Natural killer cell treated with Interleukin-12 subunit alpha and Interleukin-12 subunit beta and Interleukin-15 and Interleukin-18, amount 100 ng/mL, for 72 hours (primary cell): ENCODE data around the gene CEP89. TPM values are rescaled to one million over a fixed set of nuclear protein-coding genes. Genes with fewer than 3 reads are reported as not detected.
"Not testable (repeated sequence)": the region's sequence is repeated elsewhere in the genome, so short reads cannot be mapped to it uniquely, and the experiment has no call there.

Source experiments
- ATAC-seq, 2 donors: fragments of 150-1000 bp; cut with Tn5 transposase in 1 of 2; sonication (Bioruptor Pico), chemical (Tn5 transposase) in 1 of 2; 2 replicates each; pipeline ENCODE4 v1.10.0; 2021
- DNase-seq: peaks from one replicate; pipeline ENCODE4 v3.0.0; 2022; ENCODE audit warnings: low spot score
- H3K27ac Mint-ChIP-seq, 2 donors: 1 replicate in 1 of 2; 2 replicates in 1 of 2; pipeline ENCODE4 v1.8.0; 2022; ENCODE audit warnings: mixed read lengths in 2 of 2, mild to moderate bottlenecking in 1 of 2, moderate library complexity in 1 of 2
- H3K27me3 Mint-ChIP-seq, 2 donors: 1 replicate in 1 of 2; 2 replicates in 1 of 2; pipeline ENCODE4 v1.8.0; 2022; ENCODE audit warnings: mixed read lengths in 2 of 2
- H3K36me3 Mint-ChIP-seq: one replicate; pipeline ENCODE4 v1.8.0; 2022; ENCODE audit warnings: mixed read lengths
- H3K4me1 Mint-ChIP-seq, 2 donors: 1 replicate in 1 of 2; 2 replicates in 1 of 2; pipeline ENCODE4 v1.8.0; 2022; ENCODE audit warnings: low read depth in 2 of 2, mixed read lengths in 2 of 2, mild to moderate bottlenecking in 1 of 2
- H3K4me3 Mint-ChIP-seq: one replicate; pipeline ENCODE4 v1.8.0; 2022; ENCODE audit warnings: mixed read lengths
- H3K9me3 Mint-ChIP-seq: 2 replicates; pipeline ENCODE4 v1.8.0; 2022; ENCODE audit warnings: mixed read lengths
- total RNA-seq, 2 donors: library from RNA; stranded (reverse); gene quantifications; one replicate each; pipeline ENCODE4 v1.2.3, GENCODE V29; 2022

Gene CEP89
- total RNA-seq, 2 donors from 2014 or later: 17.3 to 18.5 TPM

GRCh38 chr19:32856818-32857217 is 114.9 kb downstream of the CEP89 start:
- H3K4me1 Mint-ChIP-seq, H3K4me3 Mint-ChIP-seq, DNase-seq, H3K27ac Mint-ChIP-seq, ATAC-seq, H3K36me3 Mint-ChIP-seq, H3K9me3 Mint-ChIP-seq, H3K27me3 Mint-ChIP-seq: not testable (repeated sequence)

GRCh38 chr19:32852216-32852615 is 119.5 kb downstream of the CEP89 start:
- Mint-ChIP-seq H3K27me3 (peaks cover 0 to under 1% of the 10 kb centered on the region in 2 donors), H3K36me3 (peaks cover 1% of the 10 kb centered on the region), H3K9me3 (no peaks in the 10 kb centered on the region), H3K27ac (no peak overlapping the region), H3K4me1 (no peaks in the 10 kb centered on the region), H3K4me3 (no peak overlapping the region)
- no peak for ATAC-seq
- DNase-seq: no peak

- not testable (repeated sequence) for H3K36me3 Mint-ChIP-seq, H3K9me3 Mint-ChIP-seq, DNase-seq, H3K27ac Mint-ChIP-seq, H3K27me3 Mint-ChIP-seq, H3K4me1 Mint-ChIP-seq, ATAC-seq, H3K4me3 Mint-ChIP-seq
Observed at GRCh38 chr19:32848035-32848434, 123.7 kb downstream of the CEP89 start.

- H3K4me1 Mint-ChIP-seq: no peaks in the 10 kb centered on the region
- DNase-seq (no peak), ATAC-seq (no peak)
- H3K27me3 Mint-ChIP-seq: peaks cover 0 to 2% of the 10 kb centered on the region in 2 donors
- no peak overlapping the region for H3K4me3 Mint-ChIP-seq
- peaks cover 17% of the 10 kb centered on the region for H3K36me3 Mint-ChIP-seq
- H3K9me3 Mint-ChIP-seq: no peaks in the 10 kb centered on the region
- H3K27ac Mint-ChIP-seq: no peak overlapping the region
Observed at GRCh38 chr19:32843716-32844245, 128.0 kb downstream of the CEP89 start.

GRCh38 chr19:32842061-32842460 is 129.7 kb downstream of the CEP89 start:
- no peak overlapping the region for H3K27ac Mint-ChIP-seq
- no peak overlapping the region for H3K4me3 Mint-ChIP-seq
- peaks cover 0 to under 1% of the 10 kb centered on the region in 2 donors for H3K27me3 Mint-ChIP-seq
- ATAC-seq (no peak), DNase-seq (no peak)
- H3K36me3 Mint-ChIP-seq: peaks cover 15% of the 10 kb centered on the region
- no peaks in the 10 kb centered on the region for H3K9me3 Mint-ChIP-seq
- no peaks in the 10 kb centered on the region for H3K4me1 Mint-ChIP-seq

- ATAC-seq (no peak), DNase-seq (no peak)
- Mint-ChIP-seq H3K27me3 (no peaks in the 10 kb centered on the region), H3K4me3 (no peak overlapping the region), H3K9me3 (no peaks in the 10 kb centered on the region), H3K27ac (no peak overlapping the region), H3K4me1 (no peaks in the 10 kb centered on the region), H3K36me3 (peaks cover 13% of the 10 kb centered on the region)
Observed at GRCh38 chr19:32837531-32837930, 134.2 kb downstream of the CEP89 start.

GRCh38 chr19:32833388-32833787 is 138.4 kb downstream of the CEP89 start:
- DNase-seq, H3K4me3 Mint-ChIP-seq, H3K36me3 Mint-ChIP-seq, H3K27me3 Mint-ChIP-seq, H3K27ac Mint-ChIP-seq, H3K4me1 Mint-ChIP-seq, H3K9me3 Mint-ChIP-seq, ATAC-seq: not testable (repeated sequence)

GRCh38 chr19:32832825-32833224 is 138.9 kb downstream of the CEP89 start:
- H3K27me3 Mint-ChIP-seq, H3K27ac Mint-ChIP-seq, DNase-seq, ATAC-seq, H3K4me1 Mint-ChIP-seq, H3K9me3 Mint-ChIP-seq, H3K4me3 Mint-ChIP-seq, H3K36me3 Mint-ChIP-seq: not testable (repeated sequence)

GRCh38 chr19:32832094-32832493 is 139.7 kb downstream of the CEP89 start:
- not testable (repeated sequence) for H3K4me1 Mint-ChIP-seq, H3K27ac Mint-ChIP-seq, H3K4me3 Mint-ChIP-seq, H3K36me3 Mint-ChIP-seq, H3K9me3 Mint-ChIP-seq, H3K27me3 Mint-ChIP-seq, ATAC-seq, DNase-seq

GRCh38 chr19:32831611-32832010 is 140.1 kb downstream of the CEP89 start:
- DNase-seq (no peak), ATAC-seq (no peak)
- Mint-ChIP-seq H3K27ac (no peak overlapping the region), H3K36me3 (no peaks in the 10 kb centered on the region), H3K4me1 (no peaks in the 10 kb centered on the region), H3K27me3 (peaks cover 0 to 7% of the 10 kb centered on the region in 2 donors), H3K9me3 (no peaks in the 10 kb centered on the region), H3K4me3 (no peak overlapping the region)

- H3K36me3 Mint-ChIP-seq: no peaks in the 10 kb centered on the region
- no peak overlapping the region for H3K27ac Mint-ChIP-seq
- DNase-seq: no peak
- H3K27me3 Mint-ChIP-seq: peaks cover 0 to 12% of the 10 kb centered on the region in 2 donors
- H3K4me1 Mint-ChIP-seq: no peaks in the 10 kb centered on the region
- H3K4me3 Mint-ChIP-seq: no peak overlapping the region
- no peak for ATAC-seq
- no peaks in the 10 kb centered on the region for H3K9me3 Mint-ChIP-seq
Observed at GRCh38 chr19:32830231-32831014, 141.3 kb downstream of the CEP89 start.

- Mint-ChIP-seq H3K27me3 (peaks cover 7 to 20% of the 10 kb centered on the region in 2 donors), H3K4me3 (no peak overlapping the region), H3K4me1 (peaks cover 0 to 5% of the 10 kb centered on the region in 2 donors), H3K27ac (no peak overlapping the region), H3K36me3 (no peaks in the 10 kb centered on the region), H3K9me3 (no peaks in the 10 kb centered on the region)
- DNase-seq (no peak), ATAC-seq (no peak)
Observed at GRCh38 chr19:32829345-32829896, 142.3 kb downstream of the CEP89 start.

GRCh38 chr19:32828643-32829344 is 143.0 kb downstream of the CEP89 start:
- H3K4me3 Mint-ChIP-seq: no peak overlapping the region
- H3K9me3 Mint-ChIP-seq: no peaks in the 10 kb centered on the region
- ATAC-seq (no peak), DNase-seq (no peak)
- peaks cover 0 to 5% of the 10 kb centered on the region in 2 donors for H3K4me1 Mint-ChIP-seq
- no peaks in the 10 kb centered on the region for H3K36me3 Mint-ChIP-seq
- H3K27ac Mint-ChIP-seq: no peak overlapping the region
- peaks cover 7 to 20% of the 10 kb centered on the region in 2 donors for H3K27me3 Mint-ChIP-seq

GRCh38 chr19:32828139-32828538 is 143.6 kb downstream of the CEP89 start:
- Mint-ChIP-seq H3K9me3 (no peaks in the 10 kb centered on the region), H3K4me1 (peaks cover 0 to 5% of the 10 kb centered on the region in 2 donors), H3K27ac (no peak overlapping the region), H3K27me3 (peaks cover 7 to 23% of the 10 kb centered on the region in 2 donors), H3K4me3 (no peak overlapping the region), H3K36me3 (no peaks in the 10 kb centered on the region)
- DNase-seq (no peak), ATAC-seq (no peak)
